HepG2 (cell line): ENCODE results near the gene P2RX7. TPM values are rescaled to one million over a fixed set of nuclear protein-coding genes. Genes with fewer than 3 reads are reported as not detected.

Experiments
- ATF4 ChIP-seq, 2 experiments: fragments of 450-650 bp in 1 of 2; sonication (generic) in 1 of 2; formaldehyde crosslinking; IDR thresholded peaks; 2 replicates each; pipeline versions ENCODE4 v1.5.0 to v1.8.0; 2020 to 2022; ENCODE audit warnings: mild to moderate bottlenecking in 1 of 2, missing genetic modification reagents in 1 of 2
- CEBPB ChIP-seq: IDR thresholded peaks from 2 replicates; pipeline ENCODE4 v1.6.1; 2011; ENCODE audit warnings: low read depth, low read length, improper control_type of control experiment, borderline replicate concordance
- MAFK ChIP-seq, 2 experiments: IDR thresholded peaks in 1 of 2; conservative IDR thresholded peaks in 1 of 2; 2 replicates each; pipeline ENCODE4 v1.6.1; 2011; ENCODE audit warnings: improper control_type of control experiment in 2 of 2, low read length in 2 of 2
- MXI1 ChIP-seq: IDR thresholded peaks from 3 replicates; pipeline ENCODE4 v1.6.1; 2012; ENCODE audit warnings: low read depth, low read length, inconsistent platforms, borderline replicate concordance
- RBFOX2 ChIP-seq: fragments of 200-400 bp; formaldehyde crosslinking; IDR thresholded peaks from 2 replicates; pipeline ENCODE4 v1.6.1; 2017; ENCODE audit warnings: low read depth, mild to moderate bottlenecking, low read length
- SMYD3 ChIP-seq: sonication (generic); formaldehyde crosslinking; IDR thresholded peaks from 2 replicates; pipeline ENCODE4 v1.8.1; 2023; ENCODE audit warnings: mild to moderate bottlenecking, missing genetic modification reagents
- STAG1 ChIP-seq: sonication (generic); formaldehyde crosslinking; IDR thresholded peaks from 2 replicates; pipeline ENCODE4 v1.4.0; 2020; ENCODE audit warnings: missing genetic modification reagents
- STAT6 ChIP-seq: sonication (generic); formaldehyde crosslinking; IDR thresholded peaks from 2 replicates; pipeline ENCODE4 v1.4.0; 2020; ENCODE audit warnings: missing genetic modification reagents, mild to moderate bottlenecking, borderline replicate concordance
- TCF7L2 ChIP-seq: IDR thresholded peaks from 2 replicates; pipeline ENCODE4 v1.6.1; 2011; ENCODE audit warnings: mild to moderate bottlenecking, low read depth, low read length, moderate library complexity
- USF2 ChIP-seq, 2 experiments: sonication (generic) in 1 of 2; formaldehyde crosslinking in 1 of 2; IDR thresholded peaks; 2 replicates each; pipeline versions ENCODE4 v1.5.1 to v1.6.1; 2011 to 2020; ENCODE audit warnings: borderline replicate concordance in 1 of 2, low read depth in 1 of 2, low read length in 1 of 2, mild to moderate bottlenecking in 1 of 2, missing genetic modification reagents in 1 of 2, moderate library complexity in 1 of 2
- ZBTB38 ChIP-seq: sonication (generic); formaldehyde crosslinking; IDR thresholded peaks from 2 replicates; pipeline ENCODE4 v1.5.1; 2020; ENCODE audit warnings: mild to moderate bottlenecking, missing genetic modification reagents
- ZNF180 ChIP-seq: sonication (generic); formaldehyde crosslinking; IDR thresholded peaks from 2 replicates; pipeline ENCODE4 v1.4.0; 2020; ENCODE audit warnings: low read depth, missing genetic modification reagents, borderline replicate concordance
- ZNF569 ChIP-seq: sonication (generic); formaldehyde crosslinking; IDR thresholded peaks from 2 replicates; pipeline ENCODE4 v1.5.0; 2020; ENCODE audit warnings: mild to moderate bottlenecking, missing genetic modification reagents, moderate library complexity, borderline replicate concordance
- ZNF770 ChIP-seq: sonication (generic); formaldehyde crosslinking; IDR thresholded peaks from 2 replicates; pipeline ENCODE4 v1.5.0; 2020; ENCODE audit warnings: mild to moderate bottlenecking, missing genetic modification reagents
- ZNF788 ChIP-seq: sonication (generic); formaldehyde crosslinking; IDR thresholded peaks from 2 replicates; pipeline ENCODE4 v1.5.0; 2020; ENCODE audit warnings: mild to moderate bottlenecking, missing genetic modification reagents, borderline replicate concordance
- polyA plus RNA-seq, 8 experiments: library from polyadenylated mRNA; depleted of rRNA in 3 of 8; stranded (reverse) in 7 of 8; unstranded in 1 of 8; fragments of >200 nt; fragmentation: Illumina TruSeq in 4 of 8; extraction: Trizol in 4 of 8; gene quantifications; 2 replicates each; pipeline versions ENCODE4 v1.2.1 to v1.2.3, GENCODE V29; 2011 to 2016; ENCODE audit warnings: low read depth in 4 of 8, missing spikeins in 1 of 8, mixed read lengths in 1 of 8; ENCODE audit not compliant: insufficient read depth in 1 of 8
- total RNA-seq, 5 experiments: library from RNA; depleted of rRNA; stranded (reverse); fragments of >200 nt; fragmentation: Illumina TruSeq; extraction: Trizol; gene quantifications; 2 replicates each; pipeline ENCODE4 v1.2.3, GENCODE V29; 2016; ENCODE audit warnings: low read depth in 1 of 5
- TF ChIP-seq, protein P1 (sequence below): sonication (generic); formaldehyde crosslinking; IDR thresholded peaks from 2 replicates; pipeline ENCODE4 v1.9.0; 2022; ENCODE audit warnings: low read depth, missing genetic modification reagents

The P2RX7 gene
- total and polyA plus RNA-seq, 2 of the 13 experiments (the other 11 are each of a cell fraction or from before 2014, with no cell fraction given) = 0.13 to 0.73 TPM

DNA sequence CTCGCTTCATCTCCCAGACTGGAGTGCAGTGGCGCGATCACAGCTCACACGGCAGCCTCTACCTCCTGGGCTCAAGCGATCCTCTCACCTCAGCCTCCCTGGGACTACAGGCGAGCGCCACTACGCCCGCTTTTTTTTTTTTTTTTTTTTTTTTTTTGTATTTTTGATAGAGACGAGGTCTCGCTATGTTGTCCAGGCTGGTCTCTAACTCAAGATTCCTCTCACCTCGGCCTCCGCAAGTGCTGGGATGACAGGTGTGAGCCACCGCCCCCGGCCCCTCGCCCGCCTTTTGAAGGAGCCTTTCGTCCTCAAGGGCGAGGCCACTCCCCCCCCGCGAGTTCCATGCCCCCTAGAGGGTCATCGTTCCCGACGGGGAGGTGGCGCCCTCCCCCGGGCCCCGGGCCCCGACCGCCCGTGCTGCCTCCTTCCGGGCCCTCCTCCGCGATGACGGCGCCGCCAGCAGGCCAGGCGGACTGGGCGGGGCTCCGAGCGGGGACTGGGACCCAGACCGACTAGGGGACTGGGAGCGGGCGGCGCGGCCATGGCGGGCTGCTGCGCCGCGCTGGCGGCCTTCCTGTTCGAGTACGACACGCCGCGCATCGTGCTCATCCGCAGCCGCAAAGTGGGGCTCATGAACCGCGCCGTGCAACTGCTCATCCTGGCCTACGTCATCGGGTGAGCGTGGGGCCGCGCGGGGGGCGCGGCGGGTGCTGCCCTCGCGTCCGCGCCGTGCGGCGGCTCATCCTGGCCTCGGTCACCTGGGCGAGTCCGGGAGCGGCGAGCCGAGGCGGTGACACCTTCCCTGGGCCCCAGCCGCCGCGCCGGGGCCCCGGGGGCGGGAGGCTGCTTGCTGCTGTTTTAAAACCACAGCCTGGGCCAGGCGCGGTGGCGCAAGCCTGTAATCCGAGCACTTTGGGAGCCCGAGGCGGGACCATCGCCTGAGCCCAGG lies 77.2 kb downstream of the P2RX7 start, which contains the start of gene P2RX4 (continued):
- TF ChIP-seq STAT6 (CRISPR knock-in tag) (no peak), MXI1 (peak; percentile 27; the same call in 1 of the 3 replicates), ZNF770 (CRISPR knock-in tag) (peak; percentile 55; the same call in 1 of the 2 replicates), MAFK (conservative IDR thresholded peaks at IDR 0.05 in 1 of 2, IDR thresholded peaks at IDR 0.05 in 1 of 2; ENCODE audit: low read length in 2 of 2) (no peak), CEBPB (peak; percentile 18; the same call in 1 of the 2 replicates), RBFOX2 (peak; percentile 95), ZNF788 (CRISPR knock-in tag) (peak; percentile 77), ZBTB38 (CRISPR knock-in tag) (peak; percentile 84), ZNF180 (CRISPR knock-in tag) (no peak), USF2 (IDR thresholded peaks at IDR 0.05; ENCODE audit: low read depth, low read length) (no peak), USF2 (CRISPR knock-in tag; IDR thresholded peaks at IDR 0.05; ENCODE audit: borderline replicate concordance) (peak; percentile 31; the same call in 1 of the 2 replicates), TCF7L2 (no peak), STAG1 (CRISPR knock-in tag) (peak; percentile 47), ZNF569 (CRISPR knock-in tag) (no peak), ATF4 (CRISPR knock-in tag; IDR thresholded peaks at IDR 0.05) (peak in 1 of 2 experiments; percentile 34; a peak in 1 of 4 replicates), SMYD3 (CRISPR knock-in tag) (no peak)
- TF ChIP-seq, protein P1, sequence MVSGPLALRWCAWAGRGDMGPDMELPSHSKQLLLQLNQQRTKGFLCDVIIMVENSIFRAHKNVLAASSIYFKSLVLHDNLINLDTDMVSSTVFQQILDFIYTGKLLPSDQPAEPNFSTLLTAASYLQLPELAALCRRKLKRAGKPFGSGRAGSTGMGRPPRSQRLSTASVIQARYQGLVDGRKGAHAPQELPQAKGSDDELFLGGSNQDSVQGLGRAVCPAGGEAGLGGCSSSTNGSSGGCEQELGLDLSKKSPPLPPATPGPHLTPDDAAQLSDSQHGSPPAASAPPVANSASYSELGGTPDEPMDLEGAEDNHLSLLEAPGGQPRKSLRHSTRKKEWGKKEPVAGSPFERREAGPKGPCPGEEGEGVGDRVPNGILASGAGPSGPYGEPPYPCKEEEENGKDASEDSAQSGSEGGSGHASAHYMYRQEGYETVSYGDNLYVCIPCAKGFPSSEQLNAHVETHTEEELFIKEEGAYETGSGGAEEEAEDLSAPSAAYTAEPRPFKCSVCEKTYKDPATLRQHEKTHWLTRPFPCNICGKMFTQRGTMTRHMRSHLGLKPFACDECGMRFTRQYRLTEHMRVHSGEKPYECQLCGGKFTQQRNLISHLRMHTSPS (CRISPR knock-in tag) = no peak; the same call in 1 of the 2 replicates
